CD14-positive monocyte (primary cell): Measurements from ENCODE around the gene P2RX2. TPM values are rescaled to one million over a fixed set of nuclear protein-coding genes. Genes with fewer than 3 reads are reported as not detected.

ENCODE experiments used
- DNase-seq, 3 donors: peaks; one replicate each; pipeline ENCODE4 v3.0.0-alpha.2; 2011 to 2022
- H2AFZ ChIP-seq: 2 replicates; pipeline ENCODE4 v1.6.0; 2012; ENCODE audit warnings: mild to moderate bottlenecking, low read depth, low read length, inconsistent platforms; ENCODE audit not compliant: insufficient read depth, poor library complexity, severe bottlenecking
- H3K27ac ChIP-seq, 2 donors: 1 replicate in 1 of 2; 2 replicates in 1 of 2; pipeline ENCODE4 v1.5.1; 2012 to 2013; ENCODE audit warnings: low read length in 2 of 2, control low read depth in 1 of 2, inconsistent platforms in 1 of 2, low read depth in 1 of 2, mild to moderate bottlenecking in 1 of 2
- H3K27me3 ChIP-seq, 2 donors: one replicate each; pipeline versions ENCODE4 v1.6.0 to v1.6.1; 2011 to 2013; ENCODE audit warnings: low read length in 2 of 2; ENCODE audit not compliant: control insufficient read depth in 2 of 2, insufficient read depth in 2 of 2
- H3K36me3 ChIP-seq, 2 donors: replicated peaks in 1 of 2; 1 replicate in 1 of 2; 2 replicates in 1 of 2; pipeline versions ENCODE4 v1.5.1 to v1.6.1; 2012 to 2013; ENCODE audit warnings: low read length in 2 of 2, control low read depth in 1 of 2, inconsistent platforms in 1 of 2, mild to moderate bottlenecking in 1 of 2; ENCODE audit not compliant: insufficient read depth in 2 of 2, control insufficient read depth in 1 of 2
- H3K4me1 ChIP-seq, 2 donors: 1 replicate in 1 of 2; 2 replicates in 1 of 2; pipeline versions ENCODE4 v1.5.1 to v1.6.1; 2012 to 2013; ENCODE audit warnings: low read length in 2 of 2, control low read depth in 1 of 2, inconsistent platforms in 1 of 2, mild to moderate bottlenecking in 1 of 2, moderate library complexity in 1 of 2; ENCODE audit not compliant: insufficient read depth in 2 of 2, control insufficient read depth in 1 of 2
- H3K4me2 ChIP-seq: replicated peaks from 2 replicates; pipeline ENCODE3; 2012; ENCODE audit warnings: low read length, moderate library complexity, mild to moderate bottlenecking; ENCODE audit not compliant: poor library complexity, severe bottlenecking; ENCODE audit errors: extremely low read depth
- H3K4me3 ChIP-seq, 3 experiments: fragments of 200-600 bp in 1 of 3; sonication (generic) in 1 of 3; replicated peaks in 1 of 3; 1 replicate in 2 of 3; 2 replicates in 1 of 3; pipeline ENCODE4 v1.5.1; 2011 to 2013; ENCODE audit warnings: low read length in 3 of 3, mild to moderate bottlenecking in 3 of 3, control low read depth in 2 of 3, low read depth in 2 of 3, inconsistent platforms in 1 of 3, moderate library complexity in 1 of 3
- H3K79me2 ChIP-seq: 2 replicates; pipeline ENCODE4 v1.6.0; 2012; ENCODE audit warnings: mild to moderate bottlenecking, control low read depth, inconsistent platforms, low read length, moderate library complexity; ENCODE audit not compliant: insufficient read depth
- H3K9ac ChIP-seq: 2 replicates; pipeline ENCODE4 v1.6.0; 2017; ENCODE audit warnings: low read length, mild to moderate bottlenecking; ENCODE audit not compliant: insufficient read depth, poor library complexity, severe bottlenecking
- H3K9me3 ChIP-seq, 2 donors: replicated peaks in 1 of 2; 1 replicate in 1 of 2; 2 replicates in 1 of 2; pipeline versions ENCODE4 v1.5.1 to v1.6.1; 2012 to 2013; ENCODE audit warnings: low read length in 2 of 2, control low read depth in 1 of 2; ENCODE audit not compliant: control insufficient read depth in 1 of 2, insufficient read depth in 1 of 2
- H4K20me1 ChIP-seq: 2 replicates; pipeline ENCODE4 v1.6.0; 2012; ENCODE audit warnings: mild to moderate bottlenecking, low read length, control low read depth, moderate library complexity; ENCODE audit not compliant: insufficient read depth
- H3K27ac Mint-ChIP-seq, 7 donors: one replicate each; pipeline ENCODE4 v1.8.0; 2020; ENCODE audit warnings: mild to moderate bottlenecking in 7 of 7, mixed read lengths in 7 of 7, moderate library complexity in 6 of 7, inconsistent platforms in 2 of 7
- H3K27me3 Mint-ChIP-seq, 3 donors: one replicate each; pipeline ENCODE4 v1.8.0; 2021 to 2022; ENCODE audit warnings: low read depth in 3 of 3, mild to moderate bottlenecking in 3 of 3, mixed read lengths in 3 of 3, moderate library complexity in 3 of 3, inconsistent platforms in 1 of 3
- H3K36me3 Mint-ChIP-seq, 2 donors: one replicate each; pipeline ENCODE4 v1.8.0; 2020; ENCODE audit warnings: mixed read lengths in 2 of 2, inconsistent platforms in 1 of 2, mild to moderate bottlenecking in 1 of 2
- H3K4me1 Mint-ChIP-seq: one replicate; pipeline ENCODE4 v1.8.0; 2020; ENCODE audit warnings: mild to moderate bottlenecking, mixed read lengths
- H3K4me3 Mint-ChIP-seq, 2 donors: one replicate each; pipeline ENCODE4 v1.8.0; 2020; ENCODE audit warnings: mild to moderate bottlenecking in 2 of 2, mixed read lengths in 2 of 2, moderate library complexity in 1 of 2
- H3K9me3 Mint-ChIP-seq, 7 donors: one replicate each; pipeline ENCODE4 v1.8.0; 2020 to 2022; ENCODE audit warnings: mixed read lengths in 7 of 7, mild to moderate bottlenecking in 6 of 7, moderate library complexity in 6 of 7, inconsistent platforms in 2 of 7
- CTCF ChIP-seq: fragments of 200-600 bp; IDR thresholded peaks from one replicate; pipeline ENCODE4 v1.8.0; 2022; ENCODE audit warnings: antibody characterized with exemption, mild to moderate bottlenecking
- WGBS: methylation state at CpG from one replicate; pipeline ENCODE4 v1.1.5; 2013; ENCODE audit warnings: missing lambda C conversion rate; ENCODE audit not compliant: insufficient coverage; 5-methylcytosine and 5-hydroxymethylcytosine counted together
- intact Hi-C, 2 donors: fragments of 100-400 bp; cut with micrococcal nuclease; formaldehyde crosslinking; loops; one replicate each; pipeline versions ENCODE4 v1.15.0 to v1.15.1; 2023
- polyA plus RNA-seq, 3 donors: library from polyadenylated mRNA; depleted of rRNA in 1 of 3; unstranded in 2 of 3; stranded (reverse) in 1 of 3; fragments of 300-500 nt in 2 of 3; fragments of >200 nt in 1 of 3; fragmentation: Illumina TruSeq in 2 of 3; gene quantifications; 1 replicate in 2 of 3; 2 replicates in 1 of 3; pipeline ENCODE4 v1.2.3, GENCODE V29; 2012 to 2021

P2RX2 gene
- polyA plus RNA-seq, 3 donors = not detected

- peaks cover 13% of the 10 kb centered on the region for H3K4me1 Mint-ChIP-seq
- TF ChIP-seq CTCF = no peak
- H3K9me3 Mint-ChIP-seq = no peaks in the 10 kb centered on the region
- H4K20me1 ChIP-seq = no peaks in the 10 kb centered on the region
- no peaks in the 10 kb centered on the region for H3K9me3 ChIP-seq
- H3K36me3 Mint-ChIP-seq = peaks cover 76 to 86% of the 10 kb centered on the region in 2 donors
- H3K4me3 Mint-ChIP-seq = no peak overlapping the region
- peaks cover 68 to 100% of the 10 kb centered on the region in 2 donors for H3K36me3 ChIP-seq
- H3K4me1 ChIP-seq = peaks cover 0 to under 1% of the 10 kb centered on the region in 2 donors
- DNase-seq = no peak
- H3K27ac Mint-ChIP-seq = no peak overlapping the region
- no peak overlapping the region for H3K9ac ChIP-seq
- no peaks in the 10 kb centered on the region for H3K27me3 ChIP-seq
- H3K27me3 Mint-ChIP-seq = peaks cover 0 to 2% (median 0%) of the 10 kb centered on the region in 3 donors
- H2AFZ ChIP-seq = no peak overlapping the region
- 70% methylated on average over 31 of the region's 32 CpGs for WGBS
- no peaks in the 10 kb centered on the region for H3K79me2 ChIP-seq
- H3K4me2 ChIP-seq = no peak overlapping the region
- H3K4me3 ChIP-seq = no peak overlapping the region
- intact Hi-C loops = no loop called here
- H3K27ac ChIP-seq = no peak overlapping the region
These were observed 39.7 kb downstream of the P2RX2 start for GRCh38 chr12:132658149-132658894.

- Mint-ChIP-seq H3K27me3 (peaks cover 0 to under 1% (median 0%) of the 10 kb centered on the region in 3 donors), H3K9me3 (no peaks in the 10 kb centered on the region), H3K4me1 (peaks cover 21% of the 10 kb centered on the region), H3K36me3 (peaks cover 74 to 86% of the 10 kb centered on the region in 2 donors), H3K27ac (no peak overlapping the region), H3K4me3 (no peak overlapping the region)
- peaks cover 6 to 9% of the 10 kb centered on the region in 2 donors for H3K4me1 ChIP-seq
- H3K9ac ChIP-seq = no peak overlapping the region
- no peaks in the 10 kb centered on the region for H4K20me1 ChIP-seq
- WGBS = 88% methylated on average over 13 of the region's 16 CpGs
- peaks cover 68 to 99% of the 10 kb centered on the region in 2 donors for H3K36me3 ChIP-seq
- H3K79me2 ChIP-seq = no peaks in the 10 kb centered on the region
- DNase-seq = no peak
- H2AFZ ChIP-seq = no peak overlapping the region
- H3K9me3 ChIP-seq = no peaks in the 10 kb centered on the region
- no peak overlapping the region for H3K4me2 ChIP-seq
- H3K4me3 ChIP-seq = no peak overlapping the region
- intact Hi-C loops = no loop called here
- TF ChIP-seq CTCF = no peak
- H3K27me3 ChIP-seq = no peaks in the 10 kb centered on the region
- H3K27ac ChIP-seq = no peak overlapping the region
These were observed 40.6 kb downstream of the P2RX2 start for GRCh38 chr12:132659146-132659545.
